Islet of Langerhans (tissue), 1 donor: ENCODE results near the gene TIAM2.

Experiments used
- FAIRE-seq: peaks from one replicate; lab custom pipeline; 2011; peaks lifted over from hg19 to GRCh38; lab: Jason Lieb, UNC

Gene TIAM2

GRCh38 chr6:155130161-155130853 is 135.2 kb downstream of the TIAM2 start:
- FAIRE-seq: no peak

- FAIRE-seq: no peak
Observed at GRCh38 chr6:155132617-155133016, 137.5 kb downstream of the TIAM2 start.

DNA sequence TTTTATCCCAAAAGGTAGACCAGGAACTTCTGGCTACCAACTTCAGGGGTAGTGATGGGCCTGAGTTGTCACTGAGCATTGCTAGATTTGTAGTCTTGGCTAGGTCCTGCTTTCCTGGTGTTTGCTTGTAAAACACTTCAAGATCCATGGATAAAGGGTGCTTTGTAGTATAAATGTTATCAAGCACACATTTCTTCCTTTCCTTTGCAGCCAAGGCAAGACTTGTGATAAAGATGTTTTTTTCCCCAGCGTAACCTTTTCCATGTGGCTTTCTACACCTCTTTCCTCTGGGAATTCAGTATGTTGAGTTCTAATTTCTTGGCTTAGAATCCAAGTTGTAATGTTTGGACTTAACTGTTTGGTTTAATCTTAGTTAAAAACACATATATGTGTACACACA is 145.9 kb downstream of the TIAM2 start:
- no peak for FAIRE-seq

- no peak for FAIRE-seq
Observed at GRCh38 chr6:155141512-155141911, 146.4 kb downstream of the TIAM2 start.

DNA sequence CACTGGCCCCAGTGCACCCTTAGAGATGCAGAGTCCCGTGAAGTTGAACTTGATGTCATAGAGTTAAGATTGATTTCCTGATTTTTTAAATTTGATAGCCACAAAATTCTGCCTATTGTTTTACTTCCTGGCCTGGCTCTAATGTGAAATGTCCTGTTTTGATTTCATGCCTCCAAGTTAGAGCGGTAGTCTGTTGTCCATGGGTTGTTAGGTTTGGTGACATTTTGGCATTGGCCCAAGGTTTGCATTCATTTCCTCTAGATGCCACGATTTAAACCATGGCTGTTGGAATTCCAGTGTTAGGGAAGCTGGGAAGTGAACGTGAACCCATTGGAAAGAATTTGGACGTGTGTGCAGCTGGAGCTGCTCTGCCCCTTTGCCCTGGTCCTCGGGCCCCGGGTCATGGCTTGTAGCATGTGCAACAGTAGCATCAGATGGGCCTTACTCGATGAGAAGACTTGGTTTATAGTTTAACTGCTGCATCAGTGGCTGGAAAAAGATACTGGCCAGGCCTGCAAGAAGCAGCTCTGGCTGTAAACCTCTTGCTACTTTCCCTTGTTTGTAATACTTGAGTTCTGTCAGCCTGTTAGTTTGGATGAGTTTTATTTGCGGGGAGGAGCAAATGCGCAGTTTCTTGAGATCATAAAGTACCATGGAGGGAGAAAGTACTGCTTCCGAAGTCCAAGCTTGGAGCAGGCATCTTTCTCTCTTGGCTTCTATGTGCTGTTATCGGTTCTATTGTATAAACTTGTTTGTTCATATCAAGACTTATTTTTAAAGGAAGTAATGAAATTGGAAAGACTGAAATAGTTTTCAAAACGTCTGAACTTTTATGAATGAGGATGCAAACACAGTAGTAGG is 147.3 kb downstream of the TIAM2 start:
- no peak for FAIRE-seq

GRCh38 chr6:155143029-155143577 is 148.0 kb downstream of the TIAM2 start:
- FAIRE-seq: no peak

GRCh38 chr6:155143578-155144106 is 148.5 kb downstream of the TIAM2 start:
- no peak for FAIRE-seq

DNA sequence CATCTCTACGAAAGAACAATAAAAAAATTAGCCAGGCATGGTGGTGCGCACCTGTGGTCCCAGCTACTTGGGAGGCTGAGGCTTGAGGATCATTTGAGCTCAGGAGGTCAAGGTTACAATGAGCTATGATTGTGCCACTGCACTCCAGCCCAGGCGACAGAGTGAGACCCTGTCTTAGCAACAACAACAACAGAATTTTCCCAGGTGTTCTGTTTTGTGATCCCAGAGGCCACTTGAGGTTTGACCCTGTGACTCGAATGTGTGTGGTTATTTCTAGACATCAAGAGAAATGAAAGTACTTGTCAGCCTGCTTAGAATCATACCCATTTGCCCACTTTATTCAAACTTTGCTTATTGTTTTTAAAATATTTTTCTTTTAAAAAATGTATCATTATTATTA is 151.1 kb downstream of the TIAM2 start:
- FAIRE-seq: no peak

GRCh38 chr6:155147958-155148663 is 153.0 kb downstream of the TIAM2 start:
- no peak for FAIRE-seq

- no peak for FAIRE-seq
Observed at GRCh38 chr6:155150967-155151671, 156.0 kb downstream of the TIAM2 start.

DNA sequence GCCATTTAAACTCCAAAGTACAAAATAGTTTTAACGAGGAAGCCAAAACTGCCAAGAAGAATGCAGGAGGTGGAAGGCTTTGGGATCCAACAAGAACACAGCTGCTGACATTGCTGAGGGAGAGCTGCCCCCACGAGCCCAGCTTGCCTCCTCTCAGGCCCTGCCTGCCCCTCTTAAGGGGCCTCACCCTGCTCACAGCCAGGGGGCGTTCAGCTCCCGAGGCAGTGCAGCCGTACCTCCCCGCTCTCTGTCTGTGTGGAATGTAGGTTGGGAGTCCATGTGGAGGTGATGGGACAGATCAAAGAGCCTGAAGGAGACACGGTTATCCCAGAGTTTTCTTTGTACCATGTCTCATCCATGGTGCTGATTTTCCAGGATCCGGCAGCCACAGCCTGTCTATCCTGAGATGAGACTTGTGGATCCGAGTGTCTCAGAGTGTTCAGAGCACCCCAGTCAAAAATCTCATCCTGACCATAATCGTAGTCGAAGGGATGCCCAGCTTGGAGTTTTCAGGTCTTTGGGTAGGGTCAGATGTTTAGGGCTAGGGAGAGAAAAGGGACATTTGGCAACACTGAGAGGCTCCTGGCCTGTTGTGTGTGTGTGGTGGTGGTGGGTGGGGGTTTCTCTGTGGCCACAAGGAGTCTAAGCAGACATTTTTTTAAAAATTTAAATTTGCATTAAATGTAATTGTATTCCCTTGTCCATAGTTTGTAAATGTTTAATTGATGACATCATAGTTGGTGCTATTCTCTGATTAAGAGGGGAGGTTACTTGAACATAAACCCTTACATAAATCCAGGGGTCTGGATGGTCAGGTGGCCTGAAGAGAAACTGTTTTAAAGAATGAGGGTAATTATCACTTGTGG is 157.3 kb downstream of the TIAM2 start:
- FAIRE-seq: no peak

GRCh38 chr6:155154158-155154830 is 159.2 kb downstream of the TIAM2 start:
- FAIRE-seq: no peak

DNA sequence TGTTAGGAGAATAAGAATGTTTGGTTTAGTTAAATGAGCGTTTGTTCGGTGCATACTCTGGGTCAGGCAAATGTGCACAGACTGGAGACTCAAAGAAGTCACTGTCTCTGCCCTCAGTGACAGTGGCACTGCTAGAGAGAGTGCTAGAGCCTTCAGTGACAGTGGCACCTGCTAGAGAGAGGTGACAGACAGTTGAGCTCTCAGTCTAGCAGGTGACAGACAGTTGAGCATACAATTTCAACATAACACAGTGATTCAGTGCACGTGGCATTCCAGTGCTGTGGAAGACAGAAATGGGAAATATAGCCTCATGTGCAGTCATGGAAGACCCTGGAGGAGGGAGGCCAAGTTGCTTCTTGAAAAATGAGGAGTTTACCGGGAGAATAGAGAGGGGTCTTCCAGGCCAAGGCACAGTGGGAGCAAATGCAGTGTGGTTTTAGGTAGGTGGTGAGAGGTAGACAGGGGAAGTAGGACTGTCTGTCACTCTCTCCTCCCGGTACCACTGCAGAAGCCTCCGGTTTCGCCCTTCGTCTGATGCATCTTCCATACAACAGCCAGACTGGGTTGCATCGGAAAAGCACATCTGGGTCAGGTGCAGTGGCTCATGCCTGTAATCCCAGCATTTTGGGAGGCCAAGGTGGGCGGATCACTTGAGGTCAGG is 160.8 kb downstream of the TIAM2 start:
- no peak for FAIRE-seq

DNA sequence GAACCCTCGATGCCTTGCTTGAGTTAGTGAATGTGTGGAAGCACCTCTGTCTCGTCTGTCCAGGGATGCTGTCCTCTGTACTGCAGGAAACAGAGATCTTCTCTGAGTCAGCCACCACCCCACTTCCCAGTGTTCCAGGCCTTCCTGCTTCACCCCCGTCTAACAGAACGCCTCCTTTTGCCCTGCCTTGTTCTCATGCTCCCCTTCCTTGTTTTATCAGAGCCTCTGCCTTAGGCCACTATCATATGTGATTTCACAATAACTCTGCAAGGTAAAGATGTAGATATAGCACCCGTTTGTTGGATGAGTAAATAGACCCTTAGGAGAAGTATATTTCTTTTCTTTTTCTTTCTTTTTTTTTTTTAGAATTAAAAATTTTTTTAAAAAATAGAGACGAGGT is 162.0 kb downstream of the TIAM2 start:
- no peak for FAIRE-seq

- no peak for FAIRE-seq
Observed at GRCh38 chr6:155158030-155158843, 163.1 kb downstream of the TIAM2 start.

DNA sequence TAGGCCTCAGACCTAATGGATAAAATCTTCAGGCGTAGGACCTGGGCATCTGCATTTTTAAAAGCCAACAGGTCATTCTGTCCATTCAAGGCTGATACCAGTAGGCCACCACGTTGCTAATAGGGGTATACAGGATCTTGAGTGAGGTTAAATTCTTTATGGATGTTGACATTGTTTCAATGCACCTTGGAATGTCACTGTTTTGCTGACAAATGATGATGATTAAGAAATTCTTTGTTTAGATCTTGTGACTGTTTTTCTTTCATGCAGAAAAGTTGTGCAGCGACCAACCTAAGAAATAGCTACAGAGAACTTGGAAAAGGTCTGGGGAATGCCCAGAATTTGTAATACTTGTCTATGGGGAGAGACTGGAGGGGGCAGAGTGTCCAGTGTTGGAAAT is 167.6 kb downstream of the TIAM2 start:
- no peak for FAIRE-seq

- FAIRE-seq: no peak
Observed at GRCh38 chr6:155163601-155164000, 168.5 kb downstream of the TIAM2 start.

- no peak for FAIRE-seq
Observed at GRCh38 chr6:155165029-155165710, 170.1 kb downstream of the TIAM2 start.
